Hepatocyte (in vitro differentiated cells): ENCODE data around the gene GPR141. TPM values are rescaled to one million over a fixed set of nuclear protein-coding genes. Genes with fewer than 3 reads are reported as not detected.
A peak's percentile ranks its signal among the peaks of the same experiment; 100 is the strongest.

Experiments
- DNase-seq: peaks from one replicate; pipeline ENCODE4 v3.0.0-alpha.2; 2016; ENCODE audit warnings: low spot score
- H2AFZ ChIP-seq: fragments of 200-600 bp; sonication (generic); 2 replicates; pipeline ENCODE4 v1.6.0; 2016; ENCODE audit warnings: antibody characterized with exemption, mild to moderate bottlenecking
- H3K27ac ChIP-seq: fragments of 200-600 bp; sonication (generic); 2 replicates; pipeline ENCODE4 v1.5.1; 2016; ENCODE audit warnings: mild to moderate bottlenecking
- H3K27me3 ChIP-seq: fragments of 200-600 bp; sonication (generic); 2 replicates; pipeline ENCODE4 v1.6.1; 2016
- H3K36me3 ChIP-seq: fragments of 200-600 bp; sonication (generic); replicated peaks from 2 replicates; pipeline ENCODE4 v1.5.1; 2016; ENCODE audit warnings: low read depth; ENCODE audit not compliant: insufficient read depth
- H3K4me1 ChIP-seq: fragments of 200-600 bp; sonication (generic); 2 replicates; pipeline ENCODE4 v1.5.1; 2016; ENCODE audit warnings: mild to moderate bottlenecking, moderate library complexity; ENCODE audit not compliant: insufficient read depth
- H3K4me2 ChIP-seq: fragments of 200-600 bp; sonication (generic); 2 replicates; pipeline ENCODE4 v1.6.0; 2016
- H3K4me3 ChIP-seq: fragments of 200-600 bp; sonication (generic); 2 replicates; pipeline ENCODE4 v1.5.1; 2016; ENCODE audit warnings: mild to moderate bottlenecking
- H3K79me2 ChIP-seq: fragments of 200-600 bp; sonication (generic); 2 replicates; pipeline ENCODE4 v1.6.0; 2017; ENCODE audit warnings: mild to moderate bottlenecking
- H3K9me2 ChIP-seq: fragments of 200-600 bp; sonication (generic); replicated peaks from 2 replicates; pipeline ENCODE4 v1.6.0; 2017; ENCODE audit warnings: mild to moderate bottlenecking; ENCODE audit not compliant: insufficient read depth
- H3K9me3 ChIP-seq: fragments of 200-600 bp; sonication (generic); 2 replicates; pipeline ENCODE4 v1.5.1; 2016; ENCODE audit warnings: low read depth, mild to moderate bottlenecking
- H4K20me1 ChIP-seq: fragments of 200-600 bp; sonication (generic); 2 replicates; pipeline ENCODE4 v1.6.0; 2016; ENCODE audit warnings: mild to moderate bottlenecking; ENCODE audit not compliant: insufficient read depth, poor library complexity, severe bottlenecking
- EZH2 ChIP-seq: fragments of 200-600 bp; sonication (generic); IDR thresholded peaks from 2 replicates; pipeline ENCODE4 v1.6.1; 2016; ENCODE audit warnings: antibody characterized with exemption, mild to moderate bottlenecking, borderline replicate concordance
- EZH2phosphoT487 ChIP-seq: fragments of 200-600 bp; sonication (generic); IDR thresholded peaks from one replicate; pipeline ENCODE4 v1.6.1; 2018; ENCODE audit warnings: antibody characterized with exemption, mild to moderate bottlenecking, low read depth, moderate library complexity; ENCODE audit not compliant: unreplicated experiment, severe bottlenecking
- WGBS: methylation state at CpG from one replicate; pipeline ENCODE4 v1.1.6; 2016; ENCODE audit warnings: low lambda C conversion rate; ENCODE audit errors: missing lambda C conversion rate; 5-methylcytosine and 5-hydroxymethylcytosine counted together
- polyA plus RNA-seq: library from polyadenylated mRNA; unstranded; fragments of >200 nt; fragmentation: Nextera tagmentation; extraction: Ambion mirVana; gene quantifications from 2 replicates; pipeline ENCODE4 v1.2.1, GENCODE V29; 2016
- total RNA-seq: library from RNA; depleted of rRNA; stranded (reverse); fragments of >200 nt; gene quantifications from 2 replicates; pipeline ENCODE4 v1.2.3, GENCODE V29; 2014
- TF ChIP-seq, protein P1 (sequence below): fragments of 200-600 bp; sonication (generic); IDR thresholded peaks from 2 replicates; pipeline ENCODE4 v1.5.1; 2016; ENCODE audit warnings: antibody characterized with exemption, mild to moderate bottlenecking; ENCODE audit not compliant: poor library complexity

The GPR141 gene
- total RNA-seq (not detected in 2 replicates), polyA plus RNA-seq (not detected in 2 replicates)

- H2AFZ ChIP-seq, result no peak within 1 kb of the TSS
- H4K20me1 ChIP-seq, result no peaks in the 10 kb centered on the region
- H3K9me3 ChIP-seq, result no peaks in the 10 kb centered on the region
- no peak for TF ChIP-seq EZH2
- TF ChIP-seq, protein P1, sequence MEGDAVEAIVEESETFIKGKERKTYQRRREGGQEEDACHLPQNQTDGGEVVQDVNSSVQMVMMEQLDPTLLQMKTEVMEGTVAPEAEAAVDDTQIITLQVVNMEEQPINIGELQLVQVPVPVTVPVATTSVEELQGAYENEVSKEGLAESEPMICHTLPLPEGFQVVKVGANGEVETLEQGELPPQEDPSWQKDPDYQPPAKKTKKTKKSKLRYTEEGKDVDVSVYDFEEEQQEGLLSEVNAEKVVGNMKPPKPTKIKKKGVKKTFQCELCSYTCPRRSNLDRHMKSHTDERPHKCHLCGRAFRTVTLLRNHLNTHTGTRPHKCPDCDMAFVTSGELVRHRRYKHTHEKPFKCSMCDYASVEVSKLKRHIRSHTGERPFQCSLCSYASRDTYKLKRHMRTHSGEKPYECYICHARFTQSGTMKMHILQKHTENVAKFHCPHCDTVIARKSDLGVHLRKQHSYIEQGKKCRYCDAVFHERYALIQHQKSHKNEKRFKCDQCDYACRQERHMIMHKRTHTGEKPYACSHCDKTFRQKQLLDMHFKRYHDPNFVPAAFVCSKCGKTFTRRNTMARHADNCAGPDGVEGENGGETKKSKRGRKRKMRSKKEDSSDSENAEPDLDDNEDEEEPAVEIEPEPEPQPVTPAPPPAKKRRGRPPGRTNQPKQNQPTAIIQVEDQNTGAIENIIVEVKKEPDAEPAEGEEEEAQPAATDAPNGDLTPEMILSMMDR, result no peak
- TF ChIP-seq EZH2phosphoT487, result no peak
- H3K4me2 ChIP-seq, result no peak within 1 kb of the TSS
- no peaks in the 10 kb centered on the region for H3K36me3 ChIP-seq
- no peaks in the 10 kb centered on the region for H3K27me3 ChIP-seq
- H3K27ac ChIP-seq, result no peak within 1 kb of the TSS
- WGBS, result 60% methylated on average over 2 of the region's 2 CpGs
- peak; percentile 19 for DNase-seq
- H3K4me3 ChIP-seq, result no peak within 1 kb of the TSS
- H3K9me2 ChIP-seq, result no peaks in the 10 kb centered on the region
- H3K4me1 ChIP-seq, result no peaks in the 10 kb centered on the region
- no peaks in the 10 kb centered on the region for H3K79me2 ChIP-seq
These were observed at the start of gene GPR141 for GRCh38 chr7:37683246-37684120. Gene GPR141 (plus strand): TSS chr7:37683766. CDS start chr7:37740394, 56,628 bp downstream.

DNA sequence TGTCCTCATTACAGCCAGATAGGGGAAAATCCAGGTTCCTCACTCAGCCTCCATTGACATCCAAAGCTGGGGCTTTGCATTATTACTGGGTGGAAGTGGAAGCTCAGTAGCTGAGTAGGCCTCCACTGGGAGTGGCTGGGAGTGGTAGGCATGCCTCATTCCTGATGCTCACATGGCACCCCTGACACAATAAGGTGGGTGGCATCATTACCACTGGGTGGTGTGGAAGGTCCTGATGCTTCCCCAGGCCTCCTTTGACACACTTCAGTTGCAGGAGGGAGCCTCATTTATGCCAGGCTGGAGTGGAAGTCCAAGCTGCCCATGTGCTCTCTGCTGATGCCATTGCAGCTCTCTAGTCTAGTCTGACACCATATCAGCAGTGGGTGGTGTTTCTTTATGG, 48.2 kb upstream of the GPR141 start:
- H3K4me1 ChIP-seq, result no peaks in the 10 kb centered on the region
- no peak for TF ChIP-seq EZH2phosphoT487
- TF ChIP-seq, protein P1, result no peak
- no peak for TF ChIP-seq EZH2

GRCh38 chr7:37642028-37642540, 41.5 kb upstream of the GPR141 start:
- DNase-seq, result no peak
- no peaks in the 10 kb centered on the region for H3K9me3 ChIP-seq
- H3K27ac ChIP-seq, result no peak overlapping the region
- no peak overlapping the region for H2AFZ ChIP-seq
- no peaks in the 10 kb centered on the region for H3K9me2 ChIP-seq
- no peak for TF ChIP-seq EZH2
- TF ChIP-seq, protein P1, result no peak
- no peak for TF ChIP-seq EZH2phosphoT487
- WGBS, result 78% methylated on average over 6 of the region's 6 CpGs
- no peaks in the 10 kb centered on the region for H4K20me1 ChIP-seq
- H3K27me3 ChIP-seq, result no peaks in the 10 kb centered on the region
- H3K4me2 ChIP-seq, result no peak overlapping the region
- no peaks in the 10 kb centered on the region for H3K4me1 ChIP-seq
- no peak overlapping the region for H3K4me3 ChIP-seq
- no peaks in the 10 kb centered on the region for H3K79me2 ChIP-seq
- no peaks in the 10 kb centered on the region for H3K36me3 ChIP-seq

More for the DNA sequence above, 48.2 kb upstream of the GPR141 start:
- Histone ChIP-seq H3K27ac (no peak overlapping the region), H3K27me3 (no peaks in the 10 kb centered on the region), H4K20me1 (no peaks in the 10 kb centered on the region), H3K4me2 (no peak overlapping the region), H3K79me2 (no peaks in the 10 kb centered on the region), H2AFZ (no peak overlapping the region), H3K36me3 (no peaks in the 10 kb centered on the region), H3K4me3 (no peak overlapping the region), H3K9me2 (no peaks in the 10 kb centered on the region), H3K9me3 (peaks cover 3% of the 10 kb centered on the region)
- no peak for DNase-seq
